Globus pallidus (tissue), 1 donor: ENCODE results near the gene POMT1.

Source experiments
- DNase-seq: peaks from one replicate; pipeline ENCODE4 v3.0.0-alpha.2; 2015; ENCODE audit warnings: low spot score

POMT1 gene

DNA sequence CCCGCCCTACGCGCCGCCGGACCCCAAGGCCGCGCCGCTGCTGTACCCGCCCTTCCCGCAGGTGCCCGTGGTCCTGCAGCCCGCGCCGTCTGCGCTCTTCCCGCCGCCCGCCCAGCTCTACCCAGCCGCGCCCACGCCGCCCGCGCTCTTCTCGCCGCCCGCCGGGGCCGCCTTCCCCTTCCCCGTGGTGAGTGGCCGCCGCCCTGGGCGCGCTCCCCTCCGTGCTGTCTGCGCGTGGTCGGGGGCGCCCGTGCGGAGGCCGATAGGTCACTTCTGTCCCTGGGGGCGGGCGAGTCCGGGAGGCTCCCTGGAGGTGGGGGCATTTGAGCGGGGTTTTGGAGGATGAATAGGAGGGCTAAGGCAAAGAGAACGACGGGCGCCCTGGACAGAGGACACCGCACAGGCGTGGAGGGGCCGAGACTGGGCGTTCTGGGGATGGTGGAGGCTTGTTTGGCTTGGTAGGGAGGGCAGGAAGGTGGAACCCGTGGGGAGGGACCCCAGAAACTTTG is 52.2 kb downstream of the POMT1 start:
- DNase-seq, result no peak

DNA sequence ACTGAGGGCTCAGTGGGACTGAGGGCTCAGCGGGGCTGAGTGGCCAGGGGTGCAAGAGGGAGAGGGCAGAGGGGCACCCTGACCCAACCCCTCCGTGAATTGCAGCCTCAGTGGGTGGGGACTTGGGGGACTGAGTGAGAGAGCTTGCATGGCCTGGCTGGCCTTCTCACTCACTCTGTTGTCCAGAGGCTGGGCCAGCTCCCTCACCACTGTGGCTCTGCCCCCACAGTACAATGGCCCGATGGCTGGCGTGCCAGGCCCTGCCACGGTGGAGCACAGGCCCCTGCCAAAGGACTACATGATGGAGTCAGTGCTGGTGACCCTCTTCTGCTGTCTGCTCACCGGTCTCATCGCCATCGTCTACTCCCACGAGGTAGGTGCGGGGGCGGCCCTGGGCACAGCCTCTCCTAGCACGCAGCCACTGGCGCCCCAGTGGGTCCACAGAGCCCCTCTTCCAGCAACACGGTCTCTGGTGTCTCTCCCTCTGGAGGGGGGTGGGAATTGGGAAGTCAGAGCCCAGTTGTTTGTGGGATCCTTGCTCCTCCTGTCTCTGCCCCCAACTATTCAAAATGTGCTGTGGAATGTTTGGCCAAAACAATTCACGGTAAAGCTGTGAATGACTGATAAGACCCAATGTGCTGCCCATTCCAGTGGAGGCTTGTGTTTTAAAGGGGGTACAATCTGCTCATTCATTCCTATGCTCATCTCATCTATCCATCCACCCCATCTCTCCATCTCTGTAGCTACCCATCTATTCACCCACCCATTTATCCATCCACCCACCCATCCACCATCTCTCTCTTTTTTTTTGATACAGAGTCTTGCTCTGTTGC is 53.3 kb downstream of the POMT1 start:
- no peak for DNase-seq

GRCh38 chr9:131557855-131558548 is 55.3 kb downstream of the POMT1 start:
- DNase-seq, result no peak

DNA sequence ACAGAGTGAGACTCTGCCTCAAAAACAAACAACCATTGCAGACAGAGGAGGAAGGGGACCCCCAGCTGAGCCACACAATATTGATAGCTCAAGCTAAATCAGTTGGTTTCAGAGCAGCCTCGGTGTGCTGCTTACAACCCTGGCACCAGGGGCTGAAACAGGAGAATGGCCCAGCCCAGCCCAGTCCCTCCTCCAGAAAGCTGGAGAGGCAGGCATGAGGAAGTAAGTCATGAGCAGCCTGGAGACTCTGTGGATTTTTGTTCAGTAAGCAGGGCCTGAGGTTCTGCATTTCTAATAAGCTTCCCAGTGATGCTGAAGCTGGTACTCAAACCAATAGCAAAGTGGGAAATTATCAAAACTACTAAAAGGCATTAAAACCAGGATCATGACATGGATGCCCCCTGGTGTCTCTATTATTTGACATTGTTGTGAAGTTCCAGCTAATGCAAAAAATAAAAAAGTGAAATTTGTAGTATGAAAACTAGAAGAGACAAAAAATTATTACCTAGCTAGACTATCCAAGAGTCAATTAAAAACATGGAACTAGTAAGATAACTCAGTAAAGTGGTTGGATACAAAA is 56.8 kb downstream of the POMT1 start:
- DNase-seq, result no peak

- DNase-seq, result no peak
These were observed 59.6 kb downstream of the POMT1 start for GRCh38 chr9:131562032-131562959.

- no peak for DNase-seq
These were observed 62.7 kb downstream of the POMT1 start for GRCh38 chr9:131565369-131565768.

GRCh38 chr9:131566158-131566557 is 63.4 kb downstream of the POMT1 start:
- no peak for DNase-seq

DNA sequence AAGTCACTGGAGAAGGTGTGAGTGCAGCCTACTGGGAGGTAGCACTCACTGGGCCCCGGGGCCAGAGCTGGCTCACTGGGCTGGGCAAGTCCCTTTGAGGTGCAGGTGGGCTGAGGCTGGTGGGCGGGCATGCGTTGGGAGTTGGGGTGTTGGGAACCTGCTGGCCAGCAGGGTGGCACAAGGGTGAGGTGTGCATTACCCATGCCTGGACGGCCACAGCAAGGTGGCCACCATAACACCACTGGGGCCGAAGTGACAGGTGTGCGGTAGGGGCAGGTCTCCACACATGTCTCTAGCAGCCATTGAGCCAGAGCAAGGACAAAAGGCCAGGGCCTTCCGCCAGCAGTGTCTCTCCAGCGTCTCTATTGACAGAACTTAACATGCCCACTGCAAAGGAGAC is 65.2 kb downstream of the POMT1 start:
- no peak for DNase-seq
